GM12801 (cell line): ENCODE results near the gene FPR1.

Experiments
- TF ChIP-seq, protein P1 (sequence below): IDR thresholded peaks from one replicate; pipeline ENCODE4 v1.5.1; 2011; ENCODE audit warnings: control low read depth; ENCODE audit not compliant: insufficient read length; ENCODE audit errors: extremely low read depth

The FPR1 gene

DNA sequence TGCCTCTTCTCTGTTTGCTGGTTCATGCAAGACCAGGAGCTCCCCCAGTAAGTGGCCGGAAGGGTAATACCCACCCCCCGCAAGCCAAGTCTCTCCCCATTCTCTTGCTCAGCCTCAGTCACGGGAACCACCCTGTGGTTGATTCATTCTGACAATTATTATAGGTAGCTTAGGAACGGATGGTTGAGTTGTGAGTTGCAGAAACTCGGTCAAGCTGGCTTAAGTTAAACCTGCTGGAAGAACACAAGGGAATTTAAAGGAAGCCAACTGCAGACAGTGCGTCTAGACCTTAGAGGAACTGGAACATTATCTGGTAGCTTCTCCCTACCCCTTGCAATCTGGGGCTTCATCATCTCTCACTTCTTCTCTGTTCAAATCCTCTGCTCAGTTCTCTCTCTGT lies 8.9 kb downstream of the FPR1 start:
- TF ChIP-seq, protein P1, sequence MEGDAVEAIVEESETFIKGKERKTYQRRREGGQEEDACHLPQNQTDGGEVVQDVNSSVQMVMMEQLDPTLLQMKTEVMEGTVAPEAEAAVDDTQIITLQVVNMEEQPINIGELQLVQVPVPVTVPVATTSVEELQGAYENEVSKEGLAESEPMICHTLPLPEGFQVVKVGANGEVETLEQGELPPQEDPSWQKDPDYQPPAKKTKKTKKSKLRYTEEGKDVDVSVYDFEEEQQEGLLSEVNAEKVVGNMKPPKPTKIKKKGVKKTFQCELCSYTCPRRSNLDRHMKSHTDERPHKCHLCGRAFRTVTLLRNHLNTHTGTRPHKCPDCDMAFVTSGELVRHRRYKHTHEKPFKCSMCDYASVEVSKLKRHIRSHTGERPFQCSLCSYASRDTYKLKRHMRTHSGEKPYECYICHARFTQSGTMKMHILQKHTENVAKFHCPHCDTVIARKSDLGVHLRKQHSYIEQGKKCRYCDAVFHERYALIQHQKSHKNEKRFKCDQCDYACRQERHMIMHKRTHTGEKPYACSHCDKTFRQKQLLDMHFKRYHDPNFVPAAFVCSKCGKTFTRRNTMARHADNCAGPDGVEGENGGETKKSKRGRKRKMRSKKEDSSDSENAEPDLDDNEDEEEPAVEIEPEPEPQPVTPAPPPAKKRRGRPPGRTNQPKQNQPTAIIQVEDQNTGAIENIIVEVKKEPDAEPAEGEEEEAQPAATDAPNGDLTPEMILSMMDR: no peak

DNA sequence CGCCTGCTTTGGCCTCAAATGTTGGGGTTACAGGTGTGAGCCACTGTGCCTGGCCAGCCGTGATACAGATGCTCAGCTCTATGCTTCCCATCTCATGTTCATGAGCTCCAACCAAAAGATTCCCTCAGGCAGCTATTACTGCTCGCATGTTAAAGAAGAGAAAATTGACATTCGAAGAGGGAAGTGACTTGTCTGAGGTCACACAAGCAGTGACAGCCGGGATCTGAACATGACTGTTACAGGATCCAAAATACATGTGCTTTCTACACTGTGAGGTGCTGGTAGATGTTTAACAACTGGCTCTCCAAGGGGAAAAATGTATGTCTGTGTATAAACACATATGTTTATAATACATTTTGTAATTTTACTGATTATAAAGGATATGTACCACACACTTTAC lies 11.3 kb downstream of the FPR1 start:
- TF ChIP-seq, protein P1: no peak

DNA sequence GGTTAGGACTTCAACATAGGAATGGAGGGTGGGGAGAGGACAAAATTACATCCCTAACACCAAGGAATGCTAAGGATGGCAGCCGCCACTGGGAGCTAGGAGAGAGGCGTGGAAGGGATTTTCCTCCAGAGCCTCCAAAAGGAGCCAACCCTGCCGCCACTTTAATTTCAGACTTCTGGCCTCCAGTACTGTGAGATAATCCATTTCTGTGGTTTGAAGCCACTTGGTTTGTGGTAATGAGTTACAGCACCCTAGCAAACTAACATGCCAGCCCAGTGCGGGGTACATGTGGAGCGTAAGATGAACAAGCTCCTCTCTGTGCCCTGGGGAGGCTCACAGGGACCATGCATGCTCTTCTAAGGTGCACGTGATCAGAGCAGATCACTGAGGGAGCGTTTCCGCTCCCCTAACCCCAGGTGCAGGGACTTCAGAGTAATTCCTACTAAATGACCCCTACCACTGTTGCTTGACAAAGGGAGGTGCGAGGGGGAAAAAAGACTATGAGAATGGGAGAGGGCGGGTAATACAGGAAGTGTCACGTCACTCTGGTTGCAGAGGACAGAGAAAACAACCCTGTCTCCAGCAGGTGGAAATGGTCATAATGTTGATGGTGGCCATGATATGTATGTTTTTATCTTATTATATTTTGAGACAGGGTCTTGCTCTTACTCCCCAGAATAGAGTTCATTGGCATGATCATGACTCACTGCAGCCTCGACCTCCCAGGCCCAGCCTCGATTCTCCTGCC lies 12.0 kb downstream of the FPR1 start:
- TF ChIP-seq, protein P1: no peak

GRCh38 chr19:51737924-51738323 lies 13.8 kb downstream of the FPR1 start:
- TF ChIP-seq, protein P1: no peak

- TF ChIP-seq, protein P1: no peak
Measured at GRCh38 chr19:51737389-51737788, 14.3 kb downstream of the FPR1 start.

GRCh38 chr19:51735759-51736449 lies 15.8 kb downstream of the FPR1 start:
- TF ChIP-seq, protein P1: no peak

GRCh38 chr19:51733742-51734522 lies 17.7 kb downstream of the FPR1 start:
- TF ChIP-seq, protein P1: no peak
